Erythroblast (primary cell): Measurements from ENCODE around the gene CFAP20DC.
"Not testable (repeated sequence)": the region's sequence is repeated elsewhere in the genome, so short reads cannot be mapped to it uniquely, and the experiment has no call there.

Experiments
- DNase-seq, 2 experiments: peaks; one replicate each; lab custom pipeline; 2025; lab: John Stamatoyannopoulos, UW
- GATA1 ChIP-seq: IDR thresholded peaks from 2 replicates; pipeline ENCODE4 v1.6.1; 2011; ENCODE audit warnings: low read depth, mild to moderate bottlenecking, control low read depth, low read length, moderate library complexity
- POLR2A ChIP-seq: IDR thresholded peaks from 2 replicates; pipeline ENCODE4 v1.6.1; 2011; ENCODE audit warnings: mild to moderate bottlenecking, low read length

Gene CFAP20DC

DNA sequence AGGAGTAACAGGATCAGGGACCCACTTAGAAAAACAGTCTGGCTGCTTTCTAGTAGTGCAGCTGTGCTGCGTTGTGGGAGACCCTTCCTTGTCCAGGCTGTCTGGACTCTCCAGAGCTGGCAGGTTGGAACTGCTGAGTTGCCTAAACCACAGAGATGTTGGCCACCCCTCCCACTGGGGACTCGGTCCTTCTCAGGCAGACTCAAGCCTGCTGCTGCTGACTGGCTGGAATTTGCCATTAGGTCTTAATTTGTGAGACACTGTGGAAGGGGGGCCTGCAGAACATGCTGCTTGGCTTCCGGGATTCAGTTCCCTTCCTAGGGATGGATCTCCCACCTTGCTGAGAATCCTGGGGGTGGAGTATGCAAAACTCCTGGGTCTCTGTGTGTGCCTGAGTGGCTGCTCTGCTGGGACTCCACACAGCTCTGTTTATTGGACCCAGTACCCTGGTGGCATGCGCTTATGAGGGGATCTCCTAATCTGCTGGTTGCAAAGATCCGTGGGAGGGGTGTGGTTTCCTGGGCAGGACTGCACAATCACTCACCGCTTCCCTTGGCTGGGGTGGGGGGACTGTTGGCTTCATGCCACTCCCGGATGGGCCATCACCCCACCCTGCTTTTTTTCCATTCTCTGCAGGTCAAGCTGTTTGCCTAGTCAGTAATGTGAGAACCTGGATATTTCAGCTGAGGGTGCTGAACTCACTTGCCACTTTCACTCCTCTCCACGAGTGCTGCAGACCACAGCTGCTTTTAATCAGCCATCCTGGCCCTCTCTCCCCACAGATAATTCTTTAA is 150.5 kb downstream of the CFAP20DC start:
- TF ChIP-seq POLR2A (peak; percentile 66), GATA1 (no peak)
- peak; percentile 66 to 84 for DNase-seq

DNA sequence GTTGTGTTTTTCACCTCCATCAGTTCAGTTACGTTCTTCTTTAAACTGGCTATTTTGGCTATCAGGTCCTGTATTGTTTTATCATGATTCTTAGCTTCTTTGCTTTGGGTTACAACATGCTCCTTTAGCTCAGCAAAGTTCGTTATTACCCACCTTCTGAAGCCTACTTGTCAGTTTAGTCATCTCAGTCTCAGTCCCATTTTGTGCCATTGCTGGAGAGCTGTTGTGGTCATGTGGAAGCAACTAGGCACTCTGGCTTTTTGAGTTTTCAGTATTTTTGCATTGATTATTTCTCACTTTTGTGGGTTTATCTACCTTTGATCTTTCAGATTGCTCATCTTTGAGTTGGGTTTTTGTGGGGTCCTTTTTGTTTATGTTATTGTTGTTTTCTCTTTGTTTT is 151.3 kb downstream of the CFAP20DC start:
- no peak for TF ChIP-seq GATA1
- no peak for TF ChIP-seq POLR2A
- DNase-seq, result no peak

DNA sequence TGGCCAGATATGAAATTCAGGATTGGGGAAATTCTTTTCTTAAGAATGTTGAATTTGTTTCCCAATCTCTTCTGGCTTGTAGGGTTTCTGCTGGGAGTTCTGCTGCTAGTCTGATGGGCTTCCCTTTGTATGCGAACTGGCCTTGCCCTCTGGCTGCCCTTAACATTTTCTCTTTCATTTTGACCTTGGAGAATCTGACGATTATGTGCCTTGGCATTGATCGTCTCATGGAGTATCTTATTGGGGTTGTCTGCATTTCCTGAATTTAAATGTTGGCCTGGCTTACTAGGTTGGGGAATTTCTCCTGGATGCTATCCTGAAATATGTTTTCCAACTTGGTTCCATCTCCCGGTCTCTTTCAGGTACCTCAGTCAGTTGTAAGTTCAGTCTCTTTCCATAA is 152.2 kb downstream of the CFAP20DC start:
- no peak for TF ChIP-seq GATA1
- no peak for TF ChIP-seq POLR2A
- no peak for DNase-seq

DNA sequence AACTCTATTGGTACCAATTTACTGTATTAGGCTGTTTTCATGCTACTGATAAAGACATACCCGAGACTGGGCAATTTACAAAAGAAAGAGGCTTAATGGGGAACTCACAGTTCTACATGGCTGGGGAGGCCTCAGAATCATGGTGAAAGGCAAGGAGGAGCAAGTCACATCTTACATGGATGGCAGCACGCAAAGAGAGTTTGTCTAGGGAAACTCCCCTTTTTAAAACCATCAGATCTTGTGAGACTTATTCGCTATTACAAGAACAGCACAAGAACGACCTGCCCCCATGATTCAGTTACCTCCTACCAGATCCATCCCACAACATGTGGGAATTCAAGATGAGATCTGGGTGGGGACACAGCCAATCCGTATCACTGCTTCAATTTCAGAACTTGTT is 154.1 kb downstream of the CFAP20DC start:
- not testable (repeated sequence) for DNase-seq

DNA sequence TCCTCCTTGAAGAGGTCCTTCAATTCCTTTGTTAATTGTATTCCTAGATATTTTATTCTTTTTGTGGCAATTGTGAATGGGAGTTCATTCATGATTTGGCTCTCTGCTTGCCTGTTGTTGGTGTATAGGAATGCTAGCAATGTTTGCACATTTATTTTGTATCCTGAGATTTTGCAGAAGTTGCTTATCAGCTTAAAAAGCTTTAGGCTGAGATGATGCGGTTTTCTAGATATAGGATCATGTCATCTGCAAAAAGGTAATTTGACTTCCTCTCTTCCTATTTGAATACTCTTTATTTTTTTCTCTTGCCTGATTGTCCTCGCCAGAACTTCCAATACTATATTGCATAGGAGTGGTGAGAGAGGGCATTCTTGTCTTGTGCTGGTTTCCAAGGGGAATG is 157.3 kb downstream of the CFAP20DC start:
- DNase-seq, result not testable (repeated sequence)

DNA sequence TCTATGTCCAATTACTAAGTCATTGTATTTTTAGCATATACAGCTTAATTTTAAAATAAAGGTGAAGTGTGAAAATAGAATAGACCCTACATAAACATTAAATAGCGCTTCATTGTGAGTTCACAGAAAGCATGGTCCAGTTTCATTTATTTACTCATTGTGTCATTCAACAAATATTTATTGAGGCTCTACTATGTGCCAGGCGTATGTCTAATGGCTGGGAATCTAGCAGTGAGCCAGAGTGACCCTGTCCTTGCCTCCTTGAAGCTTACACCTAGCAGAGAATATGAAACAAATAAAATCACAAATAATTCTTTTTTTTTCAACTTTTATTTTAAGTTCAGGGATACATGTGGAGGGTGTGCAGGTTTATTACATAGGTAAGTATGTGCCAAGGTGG is 161.7 kb downstream of the CFAP20DC start:
- TF ChIP-seq GATA1 (no peak), POLR2A (no peak)
- DNase-seq, result no peak

DNA sequence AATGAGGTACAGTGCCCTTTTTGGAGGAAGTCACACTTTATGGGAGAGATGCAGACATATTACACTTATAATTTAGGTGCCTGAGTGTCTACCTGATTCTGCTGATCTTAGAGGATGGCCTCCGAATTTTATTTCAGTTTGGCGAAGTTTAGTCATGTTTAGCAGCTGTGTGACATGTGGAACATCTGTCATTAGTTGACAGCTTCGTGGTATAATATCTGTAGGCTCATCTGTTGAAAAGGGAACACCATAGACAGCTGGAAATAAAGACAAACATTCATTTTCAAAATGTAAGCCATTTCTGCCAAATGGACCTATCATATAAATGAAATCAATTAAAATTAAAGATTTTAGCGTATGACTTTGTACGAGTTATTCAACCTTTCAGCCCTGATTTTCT is 165.4 kb downstream of the CFAP20DC start:
- no peak for DNase-seq
- TF ChIP-seq GATA1, result no peak
- no peak for TF ChIP-seq POLR2A

DNA sequence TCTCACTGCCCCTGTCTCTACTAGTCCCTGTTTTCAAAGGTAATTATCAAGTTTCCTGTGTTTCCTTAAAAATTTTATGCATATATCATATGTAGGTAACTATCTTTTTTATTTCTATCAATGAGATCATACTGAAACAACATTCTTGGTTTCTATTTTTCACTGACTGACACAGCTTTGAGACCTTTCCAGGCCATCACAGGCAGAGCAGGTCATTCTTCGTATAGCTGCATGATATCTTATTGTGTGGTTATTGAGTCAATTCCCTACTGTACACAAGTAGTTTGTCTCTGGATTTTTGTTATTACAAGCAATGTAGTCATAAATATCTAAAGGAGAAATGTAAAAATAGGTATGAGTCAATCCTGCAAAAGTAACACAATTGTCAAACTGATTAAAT is 169.6 kb downstream of the CFAP20DC start:
- no peak for TF ChIP-seq GATA1
- TF ChIP-seq POLR2A, result no peak
- DNase-seq, result no peak

DNA sequence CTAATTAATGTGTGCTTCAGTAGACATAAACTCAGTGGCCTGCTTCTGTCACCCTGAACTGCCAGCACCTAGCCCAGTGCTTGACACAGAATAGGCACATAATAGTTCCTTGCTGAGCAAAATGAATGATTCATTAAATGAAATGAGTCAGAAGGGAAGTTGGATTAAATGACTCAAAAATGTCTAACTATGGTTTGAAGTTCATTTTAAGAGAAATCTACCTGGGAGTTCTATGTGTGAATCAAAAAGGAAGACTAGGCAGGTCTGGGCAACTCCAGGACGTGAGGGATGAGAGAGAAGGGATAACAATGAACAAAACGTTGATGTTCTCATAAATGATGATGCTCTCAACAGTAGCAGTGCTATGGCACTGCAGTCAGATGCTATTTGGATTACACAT is 175.0 kb downstream of the CFAP20DC start:
- TF ChIP-seq GATA1, result no peak
- TF ChIP-seq POLR2A, result no peak
- DNase-seq, result no peak

DNA sequence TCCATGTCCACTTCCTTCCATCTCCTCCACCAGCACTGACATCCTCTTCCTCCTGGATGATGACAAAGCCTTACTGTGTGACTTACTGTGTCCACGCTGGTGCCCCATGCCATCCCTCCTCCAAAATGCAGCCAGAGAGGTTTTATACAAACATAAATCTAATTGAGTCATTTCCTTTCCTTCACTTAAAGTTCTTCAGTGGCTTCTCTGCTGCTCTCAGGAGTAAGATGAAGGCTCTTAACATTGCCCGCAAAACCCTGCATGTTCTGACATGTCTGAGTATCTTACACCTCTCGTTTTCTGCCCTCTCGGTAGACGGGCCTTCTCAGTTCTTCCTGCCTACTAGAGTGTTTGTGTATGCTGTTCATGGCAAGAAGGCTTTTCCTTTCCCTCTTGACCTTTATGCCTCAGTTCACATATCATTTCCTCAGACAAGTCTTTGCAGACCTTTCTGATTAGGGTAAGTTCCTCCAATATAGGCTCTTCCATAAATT is 175.5 kb downstream of the CFAP20DC start:
- no peak for DNase-seq
- TF ChIP-seq POLR2A (no peak), GATA1 (no peak)

DNA sequence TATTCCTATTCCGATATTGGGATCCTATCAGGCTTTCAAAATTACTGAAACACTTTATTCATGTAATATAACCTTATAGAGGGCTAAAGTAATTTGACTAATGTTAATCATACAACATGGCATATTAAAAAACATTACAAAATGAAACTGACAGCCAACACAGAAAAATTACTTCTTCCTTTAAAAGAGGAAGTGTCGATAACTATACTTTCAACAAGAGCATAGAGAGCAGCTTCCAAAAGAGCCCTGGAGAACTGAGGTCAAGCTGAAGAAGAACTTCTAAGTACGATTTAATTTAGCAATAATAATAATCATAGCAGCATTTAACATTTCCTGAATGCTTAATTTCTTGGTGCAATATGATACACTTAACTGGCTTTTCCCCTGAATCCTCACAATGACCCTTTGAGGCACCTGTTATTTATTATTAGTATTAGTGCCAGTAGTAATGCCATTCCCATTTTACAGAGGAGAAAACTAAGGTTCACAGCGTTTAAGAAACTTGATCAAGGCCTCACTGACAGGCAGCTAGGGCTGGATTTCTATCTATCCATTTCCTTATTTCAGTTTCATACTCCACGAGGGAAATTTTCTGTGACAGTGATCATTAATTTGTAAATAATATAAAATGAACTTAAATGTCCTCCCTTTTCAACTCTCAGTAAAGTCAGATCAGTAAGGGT is 181.6 kb downstream of the CFAP20DC start:
- DNase-seq, result no peak
- TF ChIP-seq POLR2A (no peak), GATA1 (no peak)

DNA sequence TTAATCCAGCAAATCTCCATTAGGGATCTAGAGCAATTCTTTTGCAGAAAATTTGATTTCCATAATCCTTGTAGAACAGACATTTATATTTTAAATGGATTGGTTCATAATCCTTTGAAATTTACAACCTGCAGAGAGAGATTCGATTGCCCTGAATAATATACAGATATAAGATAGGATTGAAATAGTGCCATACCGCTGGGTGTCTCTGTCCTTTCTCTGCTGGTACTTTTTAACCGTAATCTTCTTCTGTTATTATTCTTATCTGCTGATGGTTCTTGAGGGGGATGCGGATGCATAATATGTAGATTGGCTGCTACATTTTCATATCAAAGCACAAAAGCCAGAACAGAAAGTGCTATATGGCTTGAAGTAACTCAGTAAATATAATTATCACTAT is 182.2 kb downstream of the CFAP20DC start:
- DNase-seq, result no peak
- TF ChIP-seq POLR2A (no peak), GATA1 (no peak)

DNA sequence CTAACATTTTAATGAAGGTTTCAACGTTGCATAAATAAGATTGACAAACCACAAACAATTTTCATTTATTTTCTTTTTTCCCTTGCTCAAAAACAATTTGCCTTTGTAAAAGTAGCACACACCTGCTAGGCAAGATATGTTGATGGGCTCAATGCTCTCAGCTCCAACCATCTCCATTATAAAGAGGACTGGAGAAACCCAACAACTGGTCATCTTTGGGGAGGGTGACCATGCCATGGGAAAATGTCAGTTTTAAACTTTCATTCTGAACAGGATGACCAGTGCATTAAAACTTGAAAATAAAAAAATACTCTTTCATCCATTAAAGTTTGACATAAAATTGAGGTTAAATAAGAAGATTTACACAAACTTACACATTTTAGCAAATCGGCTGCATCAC is 183.7 kb downstream of the CFAP20DC start:
- TF ChIP-seq POLR2A, result no peak
- TF ChIP-seq GATA1, result no peak

DNA sequence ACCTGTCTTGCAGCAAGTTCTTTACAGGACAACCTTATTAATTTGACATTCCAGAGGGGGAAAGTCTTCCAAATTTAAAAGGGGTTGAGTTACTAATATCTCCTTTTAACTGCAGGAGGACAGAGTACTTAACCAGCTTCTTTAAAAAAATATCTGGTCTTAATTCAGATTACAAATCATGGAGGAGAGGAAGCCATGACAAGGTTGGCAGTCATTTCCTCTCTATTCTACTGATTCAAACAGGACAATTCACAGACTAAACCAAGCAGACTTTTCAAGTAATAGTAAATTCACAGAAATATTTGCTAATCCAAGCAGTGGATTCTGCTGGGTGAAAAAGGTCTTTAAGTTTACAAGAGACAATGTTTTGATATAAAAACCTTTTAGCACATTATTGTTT is 185.3 kb downstream of the CFAP20DC start:
- no peak for DNase-seq
- TF ChIP-seq GATA1, result no peak
- TF ChIP-seq POLR2A, result no peak

More for the DNA sequence above, 183.7 kb downstream of the CFAP20DC start:
- DNase-seq, result no peak

DNA sequence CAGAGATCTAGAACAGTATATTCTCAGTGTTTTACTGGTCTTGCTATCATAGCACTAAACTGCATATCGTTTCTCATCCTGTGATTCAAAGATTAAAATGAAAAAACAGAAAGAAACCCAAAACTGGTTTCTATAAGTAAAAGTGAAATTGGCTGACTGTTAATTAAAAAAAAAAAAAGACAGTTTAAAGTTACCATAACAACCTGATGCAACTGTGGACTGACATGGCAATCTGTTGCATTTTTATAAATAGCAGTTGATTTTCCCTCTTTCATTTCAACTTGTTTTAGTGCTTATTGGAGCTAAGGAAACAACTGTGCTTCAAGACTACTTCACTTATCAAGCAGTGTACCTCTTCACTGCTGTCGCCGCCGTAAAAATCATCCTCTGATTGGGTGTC is 186.6 kb downstream of the CFAP20DC start:
- DNase-seq, result no peak
- TF ChIP-seq POLR2A, result no peak
- no peak for TF ChIP-seq GATA1
